Neuronal stem cell (in vitro differentiated cells): ENCODE measurements around the gene CTNND2.

Source experiments
- DNase-seq: peaks from one replicate; pipeline ENCODE4 v3.0.0-alpha.2; 2013; ENCODE audit warnings: low spot score
- H2AFZ ChIP-seq: one replicate; pipeline ENCODE4 v1.6.1; 2013; ENCODE audit warnings: mild to moderate bottlenecking, low read length, inconsistent platforms
- H2AK5ac ChIP-seq: 2 replicates; pipeline ENCODE4 v1.6.1; 2013; ENCODE audit warnings: low read depth, mild to moderate bottlenecking, inconsistent platforms, low read length, moderate library complexity, mixed read lengths
- H2BK120ac ChIP-seq: 2 replicates; pipeline ENCODE4 v1.6.1; 2013; ENCODE audit warnings: low read depth, mild to moderate bottlenecking, inconsistent platforms, low read length, moderate library complexity, mixed read lengths
- H2BK12ac ChIP-seq: one replicate; pipeline ENCODE4 v1.6.1; 2013; ENCODE audit warnings: low read length, inconsistent platforms
- H2BK15ac ChIP-seq: 2 replicates; pipeline ENCODE4 v1.6.1; 2013; ENCODE audit warnings: mild to moderate bottlenecking, low read length, inconsistent platforms, mixed read lengths
- H2BK5ac ChIP-seq: one replicate; pipeline ENCODE4 v1.6.1; 2013; ENCODE audit warnings: inconsistent platforms, mild to moderate bottlenecking, low read length, moderate library complexity
- H3K14ac ChIP-seq: one replicate; pipeline ENCODE4 v1.6.1; 2013; ENCODE audit warnings: low read length, inconsistent platforms
- H3K18ac ChIP-seq: 2 replicates; pipeline ENCODE4 v1.6.1; 2013; ENCODE audit warnings: low read length, inconsistent platforms
- H3K23ac ChIP-seq: 2 replicates; pipeline ENCODE4 v1.6.1; 2013; ENCODE audit warnings: low read depth, mild to moderate bottlenecking, mixed read lengths, low read length, inconsistent platforms; ENCODE audit not compliant: poor library complexity
- H3K27ac ChIP-seq: replicated peaks from 3 replicates; pipeline ENCODE4 v1.5.1; 2013; ENCODE audit warnings: low read length, inconsistent platforms
- H3K27me3 ChIP-seq, 3 experiments: 2 replicates each; pipeline ENCODE4 v1.6.1; 2013; ENCODE audit warnings: low read length in 3 of 3, mild to moderate bottlenecking in 2 of 3, inconsistent platforms in 1 of 3, low read depth in 1 of 3, mixed read lengths in 1 of 3, moderate library complexity in 1 of 3; ENCODE audit not compliant: control insufficient read depth in 3 of 3, insufficient read depth in 3 of 3
- H3K36me3 ChIP-seq, 2 donors: replicated peaks in 1 of 2; 2 replicates each; pipeline ENCODE4 v1.6.1; 2013; ENCODE audit warnings: low read length in 2 of 2; ENCODE audit not compliant: control insufficient read depth in 2 of 2, insufficient read depth in 2 of 2
- H3K4ac ChIP-seq: 2 replicates; pipeline ENCODE4 v1.6.1; 2013; ENCODE audit warnings: inconsistent platforms, mild to moderate bottlenecking, low read length, moderate library complexity
- H3K4me1 ChIP-seq, 2 donors: 1 replicate in 1 of 2; 2 replicates in 1 of 2; pipeline ENCODE4 v1.6.1; 2013; ENCODE audit warnings: low read length in 2 of 2, low read depth in 1 of 2; ENCODE audit not compliant: control insufficient read depth in 2 of 2, insufficient read depth in 1 of 2
- H3K4me2 ChIP-seq: one replicate; pipeline ENCODE4 v1.6.1; 2013; ENCODE audit warnings: mild to moderate bottlenecking, low read length, inconsistent platforms; ENCODE audit not compliant: insufficient read depth, poor library complexity, severe bottlenecking
- H3K4me3 ChIP-seq, 2 donors: 2 replicates each; pipeline ENCODE4 v1.5.1; 2013; ENCODE audit warnings: low read length in 2 of 2, mild to moderate bottlenecking in 2 of 2, inconsistent platforms in 1 of 2, moderate library complexity in 1 of 2
- H3K79me1 ChIP-seq: one replicate; pipeline ENCODE4 v1.6.1; 2013; ENCODE audit warnings: low read depth, mild to moderate bottlenecking, inconsistent platforms, low read length, moderate library complexity
- H3K9ac ChIP-seq: one replicate; pipeline ENCODE4 v1.6.1; 2013; ENCODE audit warnings: mild to moderate bottlenecking, low read depth, low read length, inconsistent platforms; ENCODE audit not compliant: poor library complexity
- H3K9me3 ChIP-seq, 2 donors: replicated peaks in 1 of 2; 2 replicates each; pipeline versions ENCODE3 to v1.6.1; 2013; ENCODE audit warnings: low read length in 2 of 2, mild to moderate bottlenecking in 2 of 2, inconsistent platforms in 1 of 2, low read depth in 1 of 2, mixed read lengths in 1 of 2, moderate library complexity in 1 of 2; ENCODE audit not compliant: control insufficient read depth in 2 of 2, insufficient read depth in 1 of 2
- H4K8ac ChIP-seq: one replicate; pipeline ENCODE4 v1.6.1; 2013; ENCODE audit warnings: low read depth, mild to moderate bottlenecking, inconsistent platforms, low read length, moderate library complexity
- H4K91ac ChIP-seq: one replicate; pipeline ENCODE4 v1.6.1; 2013; ENCODE audit warnings: low read length, low read depth, mild to moderate bottlenecking, inconsistent platforms; ENCODE audit not compliant: poor library complexity
- WGBS, 2 donors: extraction: QIAGEN DNeasy Blood & Tissue Kit; methylation state at CpG; one replicate each; pipeline ENCODE4 v1.1.7; 2013; ENCODE audit warnings: missing lambda C conversion rate in 2 of 2, mixed read lengths in 1 of 2; ENCODE audit not compliant: insufficient read length in 2 of 2, insufficient replicate concordance in 1 of 2; ENCODE audit errors: extremely low coverage in 2 of 2; 5-methylcytosine and 5-hydroxymethylcytosine counted together

CTNND2 gene

DNA sequence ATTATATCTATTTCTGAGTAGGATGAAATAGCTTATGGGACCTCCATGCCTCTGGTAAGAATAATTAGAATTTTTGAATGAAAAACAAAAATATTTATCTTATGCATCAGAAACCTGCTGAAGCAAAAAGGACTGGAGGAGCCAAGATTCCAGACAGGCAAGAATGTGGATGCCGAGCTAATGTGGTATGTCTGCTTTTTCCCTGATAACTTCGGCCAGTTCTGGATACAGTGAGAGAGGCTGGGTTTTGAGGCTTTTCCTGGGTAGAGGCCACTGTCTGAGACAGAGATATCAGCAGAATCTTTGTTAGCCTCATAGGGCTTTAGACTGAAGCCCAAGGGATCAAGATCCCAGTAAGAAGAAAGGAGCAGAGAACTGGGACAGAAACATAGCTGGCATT lies 5.2 kb upstream of the CTNND2 start:
- Histone ChIP-seq H2BK15ac (no peak overlapping the region), H4K91ac (no peak overlapping the region), H2AK5ac (no peak overlapping the region), H3K9ac (no peak overlapping the region), H3K4me3 (no peak overlapping the region), H2BK5ac (no peak overlapping the region), H2BK120ac (no peak overlapping the region), H3K23ac (no peak overlapping the region), H3K4ac (no peak overlapping the region), H3K36me3 (no peaks in the 10 kb centered on the region), H3K9me3 (no peaks in the 10 kb centered on the region), H3K4me1 (peaks cover 5 to 8% of the 10 kb centered on the region in 2 donors), H4K8ac (no peak overlapping the region), H3K4me2 (no peak overlapping the region), H3K27me3 (peaks cover 0 to 20% (median 7%) of the 10 kb centered on the region in 3 experiments), H3K14ac (no peak overlapping the region), H3K79me1 (no peaks in the 10 kb centered on the region), H2BK12ac (no peak overlapping the region), H3K27ac (no peak overlapping the region), H2AFZ (no peak overlapping the region), H3K18ac (no peak overlapping the region)
- WGBS, 2 donors, result no CpG with 5 or more reads among the region's 2 CpGs
- no peak for DNase-seq

DNA sequence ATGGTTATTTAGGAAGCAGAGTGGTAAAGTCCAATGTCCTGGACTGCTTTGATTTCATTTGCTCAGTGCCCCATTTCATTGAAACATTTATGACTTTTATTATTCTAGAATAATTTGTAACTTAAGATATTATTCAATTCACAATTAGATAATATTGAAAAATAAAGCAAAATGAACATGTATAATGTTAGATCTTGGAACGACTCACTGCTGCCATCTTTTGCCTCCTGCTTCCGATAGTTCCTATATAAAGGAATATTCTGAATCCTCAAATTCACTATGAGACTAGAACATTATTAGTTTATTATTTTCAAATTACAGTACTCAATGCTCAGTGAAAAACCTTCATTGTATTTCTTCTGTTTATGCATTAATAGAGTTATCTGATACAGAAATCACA lies 2.3 kb upstream of the CTNND2 start:
- Histone ChIP-seq H4K91ac (no peak overlapping the region), H3K36me3 (no peaks in the 10 kb centered on the region), H3K4me1 (peaks cover 5 to 10% of the 10 kb centered on the region in 2 donors), H3K23ac (no peak overlapping the region), H3K79me1 (no peaks in the 10 kb centered on the region), H2BK15ac (no peak overlapping the region), H2BK120ac (no peak overlapping the region), H4K8ac (no peak overlapping the region), H2BK12ac (no peak overlapping the region), H3K4me3 (no peak overlapping the region), H3K9me3 (no peaks in the 10 kb centered on the region), H3K27ac (no peak overlapping the region), H3K4me2 (no peak overlapping the region), H3K4ac (no peak overlapping the region), H3K27me3 (peaks cover 0 to 20% (median 10%) of the 10 kb centered on the region in 3 experiments), H2AFZ (no peak overlapping the region), H3K18ac (no peak overlapping the region), H2AK5ac (no peak overlapping the region), H3K9ac (no peak overlapping the region), H2BK5ac (no peak overlapping the region), H3K14ac (no peak overlapping the region)
- DNase-seq, result no peak
- WGBS, 2 donors, result no CpG with 5 or more reads among the region's 2 CpGs

GRCh38 chr5:11905206-11905605 lies 960 bp upstream of the CTNND2 start:
- Histone ChIP-seq H2AK5ac (no peak overlapping the region), H2BK120ac (no peak overlapping the region), H3K4ac (no peak overlapping the region), H3K14ac (no peak overlapping the region), H3K36me3 (no peaks in the 10 kb centered on the region), H3K23ac (no peak overlapping the region), H2BK5ac (no peak overlapping the region), H3K27ac (no peak overlapping the region), H3K4me3 (no peak overlapping the region), H3K4me2 (no peak overlapping the region), H2AFZ (peak overlapping the region; percentile 88), H3K9ac (no peak overlapping the region), H2BK15ac (no peak overlapping the region), H2BK12ac (no peak overlapping the region), H4K8ac (no peak overlapping the region), H3K4me1 (peaks cover 5 to 10% of the 10 kb centered on the region in 2 donors), H3K79me1 (no peaks in the 10 kb centered on the region), H3K18ac (no peak overlapping the region), H4K91ac (no peak overlapping the region), H3K9me3 (no peaks in the 10 kb centered on the region), H3K27me3 (peaks cover 0 to 20% (median 10%) of the 10 kb centered on the region in 3 experiments)
- WGBS, 2 donors, result no CpG with 5 or more reads among the region's 12 CpGs
- no peak for DNase-seq

DNA sequence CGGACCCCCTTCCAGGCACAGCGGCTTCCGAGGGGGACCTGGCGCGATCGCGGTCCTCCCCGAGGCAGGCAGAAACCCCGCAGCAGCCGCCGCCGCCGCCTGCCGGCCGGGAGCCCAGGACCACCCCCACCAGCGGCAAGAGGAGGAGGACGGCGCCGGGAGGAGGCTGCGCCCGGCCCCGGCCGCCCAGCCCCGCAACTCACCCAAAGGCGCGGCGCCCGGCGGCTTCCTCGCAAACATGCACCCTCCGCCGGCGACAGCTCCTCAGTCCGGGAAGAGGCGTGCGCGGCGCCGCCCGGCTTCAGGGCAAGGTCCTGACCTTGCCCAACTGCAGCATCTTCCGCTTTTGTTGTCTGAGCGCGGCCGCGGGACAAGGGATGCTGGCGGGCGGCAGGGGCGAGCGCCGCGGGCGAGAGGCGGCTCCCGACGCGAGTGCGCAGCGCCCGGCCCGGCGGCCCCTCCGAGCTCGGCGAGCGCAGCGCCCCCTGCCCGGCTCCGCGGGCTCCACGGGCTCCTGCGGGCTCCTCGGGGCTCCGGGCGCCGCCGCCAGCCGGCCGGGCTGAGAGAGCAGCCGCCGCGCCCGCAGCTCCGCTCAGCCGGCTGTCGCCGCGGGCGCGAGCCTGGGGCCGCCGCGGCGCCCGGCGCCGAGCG lies 507 bp downstream of the CTNND2 start:
- Histone ChIP-seq H3K23ac (no peak overlapping the region), H3K4me1 (peaks cover 5 to 10% of the 10 kb centered on the region in 2 donors), H2AFZ (peak overlapping the region; percentile 97), H3K79me1 (no peaks in the 10 kb centered on the region), H4K8ac (peak overlapping the region; percentile 23), H2BK12ac (no peak overlapping the region), H3K9me3 (no peaks in the 10 kb centered on the region), H3K27ac (peak overlapping the region; percentile 59), H2BK5ac (no peak overlapping the region), H3K18ac (peak overlapping the region; percentile 93), H2BK120ac (no peak overlapping the region), H3K4me3 (peak overlapping the region; percentile 76 to 91), H2BK15ac (no peak overlapping the region), H4K91ac (no peak overlapping the region), H2AK5ac (no peak overlapping the region), H3K36me3 (no peaks in the 10 kb centered on the region), H3K4ac (no peak overlapping the region), H3K4me2 (peak overlapping the region; percentile 60), H3K27me3 (peaks cover 0 to 20% (median 10%) of the 10 kb centered on the region in 3 experiments), H3K14ac (peak overlapping the region; percentile 40), H3K9ac (peak overlapping the region; percentile 87)
- peak; percentile 69 for DNase-seq
- WGBS, 2 donors, result no CpG with 5 or more reads among the region's 97 CpGs
